Stimulated activated CD4-positive, alpha-beta T cell treated with anti-CD3 and anti-CD28 coated beads, Interleukin-4, amount 100 ng/mL, for 4 hours (primary cell): ENCODE results near the gene SRGAP1.
"Not testable (repeated sequence)": the region's sequence is repeated elsewhere in the genome, so short reads cannot be mapped to it uniquely, and the experiment has no call there.

Experiments used
- DNase-seq, 2 experiments: peaks; one replicate each; pipeline ENCODE4 v3.0.0-alpha.2; 2020

The SRGAP1 gene

GRCh38 chr12:64018524-64018923, 174.0 kb downstream of the SRGAP1 start:
- no peak for DNase-seq

GRCh38 chr12:64019101-64019500, 174.6 kb downstream of the SRGAP1 start:
- DNase-seq = no peak

- no peak for DNase-seq
Observed at GRCh38 chr12:64019654-64020053, 175.2 kb downstream of the SRGAP1 start.

DNA sequence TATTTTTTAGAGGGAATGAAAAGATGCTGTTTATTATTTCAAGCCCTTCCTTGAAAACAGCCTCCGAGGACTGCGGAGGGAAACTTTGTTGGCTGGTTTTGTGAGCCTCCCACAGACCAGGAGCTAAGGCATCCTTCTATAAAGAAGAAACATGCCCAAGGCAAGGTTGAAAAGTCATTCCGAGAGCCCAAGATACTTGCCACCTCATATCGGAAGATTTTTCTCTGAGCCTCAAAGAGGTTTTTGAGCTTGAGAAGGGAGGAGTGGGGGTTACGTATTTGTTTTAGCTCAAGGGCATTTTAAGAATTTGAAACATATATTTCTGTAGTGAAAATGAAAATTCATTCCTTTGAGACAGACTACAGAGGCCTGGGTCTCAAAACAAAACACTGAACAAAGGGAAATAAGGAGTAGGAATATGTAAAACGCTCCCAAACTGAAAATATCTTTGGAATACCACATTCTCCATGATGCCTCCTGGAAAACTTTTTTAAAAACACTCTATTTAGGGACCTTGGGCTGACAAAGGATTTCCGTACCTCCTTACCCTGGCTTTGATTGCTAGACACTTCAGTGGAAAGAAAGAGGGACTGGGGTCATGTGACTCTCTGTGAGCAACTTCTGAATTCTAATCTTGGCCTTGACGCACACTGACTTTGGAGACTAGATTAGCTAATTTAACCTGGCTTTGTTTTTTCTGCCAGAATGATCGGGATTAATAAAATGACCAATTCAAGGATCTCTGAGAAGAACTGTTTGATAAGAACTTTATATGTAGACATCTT, 180.9 kb downstream of the SRGAP1 start:
- DNase-seq = no peak

DNA sequence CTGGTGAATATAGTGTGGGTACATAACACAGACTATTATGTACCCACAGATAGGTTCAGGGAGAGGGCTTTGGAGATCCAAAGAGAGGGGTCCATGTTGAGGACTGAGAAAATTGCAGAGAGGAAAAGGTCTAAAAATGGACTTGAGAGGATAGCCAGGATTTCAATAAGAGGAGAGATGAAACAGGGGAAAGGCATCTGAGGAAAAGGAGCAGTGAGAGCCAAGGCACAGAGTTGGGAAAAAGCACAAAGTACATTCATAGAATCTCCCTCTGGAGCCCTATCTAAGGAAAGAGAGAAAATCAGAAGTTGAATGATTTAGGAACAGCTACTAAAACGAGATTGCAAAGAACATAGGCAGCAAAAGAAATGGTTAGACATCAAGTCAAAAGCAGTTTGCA, 182.8 kb downstream of the SRGAP1 start:
- no peak for DNase-seq

DNA sequence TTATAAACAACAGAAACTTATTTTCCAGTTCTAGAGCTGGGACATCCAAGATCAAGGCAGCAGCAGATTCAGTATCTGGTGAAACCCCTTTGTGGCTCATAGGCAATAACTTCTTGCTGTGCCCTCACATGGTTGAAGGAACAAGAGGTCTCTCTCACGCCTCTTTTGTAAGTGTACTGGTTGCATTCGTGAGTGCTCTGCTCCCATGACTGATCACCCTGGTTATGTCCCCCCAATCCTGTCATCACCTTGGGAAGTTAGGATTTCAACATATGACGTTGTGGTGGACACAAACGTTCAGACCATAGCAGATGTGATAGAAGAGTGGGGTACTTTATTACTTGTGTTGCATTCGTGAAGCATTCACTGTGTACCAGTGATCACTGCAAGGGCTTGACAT, 184.0 kb downstream of the SRGAP1 start:
- no peak for DNase-seq

DNA sequence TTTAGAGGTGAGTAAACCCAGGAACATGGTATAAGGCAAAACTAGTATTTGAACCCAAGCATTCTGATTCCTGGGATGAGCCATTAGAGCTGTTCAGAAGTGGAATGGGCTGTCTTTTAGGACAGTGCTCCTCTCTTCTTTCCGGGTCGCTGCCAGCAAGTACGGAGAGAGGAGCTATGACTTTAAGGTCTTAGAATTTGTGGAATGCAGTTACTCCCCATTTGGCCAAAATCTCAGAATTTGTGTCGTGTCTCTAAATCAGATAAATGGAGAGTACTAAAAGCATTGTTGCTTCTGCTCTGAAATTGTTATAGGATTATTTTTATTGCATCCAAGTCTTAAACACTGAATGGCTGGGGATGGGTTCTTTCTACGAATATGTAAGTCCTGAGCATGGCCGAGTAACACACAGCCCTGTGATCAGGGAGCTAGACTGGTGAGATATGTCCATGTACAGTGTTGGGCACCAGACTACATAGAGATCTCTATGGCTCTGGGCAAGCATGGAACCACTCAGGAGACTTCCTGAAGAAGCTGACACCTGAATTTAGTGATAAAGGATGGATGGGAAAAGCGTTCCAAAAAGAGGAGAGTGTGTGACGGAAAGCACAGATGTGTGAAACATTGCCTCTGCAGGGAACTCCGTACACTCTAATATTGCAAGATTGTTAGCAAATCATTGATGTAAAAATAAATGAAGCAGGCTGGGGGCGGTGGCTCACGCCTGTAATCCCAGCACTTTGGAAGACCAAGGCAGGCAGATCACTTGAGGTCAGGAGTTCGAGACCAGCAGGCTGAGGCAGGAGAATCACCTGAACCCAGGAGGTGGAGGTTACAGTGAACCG, 184.7 kb downstream of the SRGAP1 start:
- DNase-seq = no peak

DNA sequence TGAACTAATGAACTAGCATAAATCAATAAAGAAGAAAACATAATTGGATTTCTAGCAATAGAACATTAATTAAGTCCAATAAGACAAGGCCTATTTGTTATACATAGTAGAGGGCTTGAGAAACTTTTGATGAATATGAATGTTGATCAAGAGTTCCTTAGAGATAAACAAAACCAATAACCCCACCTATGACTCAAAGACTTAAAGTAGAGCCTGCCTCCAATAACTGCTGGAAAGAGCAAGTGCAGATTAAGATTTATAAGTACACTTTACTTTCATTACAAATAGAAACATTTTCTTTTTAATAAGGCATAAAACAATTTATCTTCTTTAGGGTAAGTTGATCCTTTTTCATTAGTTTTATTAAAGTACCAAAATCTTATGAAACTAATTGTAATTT, 185.7 kb downstream of the SRGAP1 start:
- DNase-seq = no peak

- not testable (repeated sequence) for DNase-seq
Observed at GRCh38 chr12:64034056-64034455, 189.6 kb downstream of the SRGAP1 start.

DNA sequence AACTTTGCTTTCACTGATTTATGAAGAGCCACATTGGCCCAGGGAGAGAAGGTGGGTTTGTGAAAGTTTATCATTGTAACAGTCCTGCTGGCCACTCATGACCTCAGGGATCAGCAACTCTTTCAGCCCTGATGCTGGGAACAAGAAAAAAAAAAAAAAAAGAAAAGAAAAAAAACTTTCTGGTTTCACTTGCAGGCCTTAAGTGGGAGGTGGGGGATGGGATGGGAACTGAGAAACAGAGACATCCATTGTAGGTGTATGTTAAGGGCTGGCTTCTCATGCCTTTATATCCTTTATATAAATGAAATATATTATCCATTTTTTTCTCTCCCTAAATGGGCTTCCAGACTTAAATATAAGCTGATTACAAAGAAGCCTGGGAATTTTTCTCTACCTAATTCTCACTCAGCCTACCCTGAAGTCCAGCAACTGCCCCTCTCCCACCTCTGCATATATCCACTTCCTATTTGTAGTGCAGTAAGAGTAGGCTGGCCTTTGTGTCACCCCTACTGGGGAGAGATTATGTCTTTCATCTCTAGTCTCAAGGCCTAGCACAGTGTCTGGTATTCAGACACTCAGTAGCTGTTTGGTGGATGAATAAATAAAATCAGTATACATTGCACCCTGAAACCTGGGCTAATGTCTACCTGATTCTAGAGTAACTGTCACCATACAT, 190.5 kb downstream of the SRGAP1 start:
- DNase-seq = no peak

DNA sequence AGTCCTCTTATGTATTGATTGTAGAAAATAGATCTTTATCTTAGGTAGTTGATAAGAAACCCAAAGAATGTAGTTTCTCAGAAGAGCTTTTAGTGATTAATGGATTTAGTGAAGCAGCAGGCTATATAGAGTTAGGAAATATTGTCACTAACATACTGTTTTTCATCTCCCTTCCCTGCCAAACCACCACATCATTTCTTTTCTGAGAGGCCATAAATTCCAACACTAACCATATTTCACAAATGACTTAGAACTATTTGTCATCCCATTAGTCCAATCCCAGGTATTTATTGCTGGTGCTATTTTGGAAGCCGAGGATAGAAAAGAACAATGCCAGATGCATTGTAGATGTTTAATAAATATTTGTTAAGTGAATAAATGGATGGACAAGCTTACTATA, 191.9 kb downstream of the SRGAP1 start:
- DNase-seq = no peak

- no peak for DNase-seq
Observed at GRCh38 chr12:64039281-64039871, 194.9 kb downstream of the SRGAP1 start.

GRCh38 chr12:64042911-64043310, 198.4 kb downstream of the SRGAP1 start:
- no peak for DNase-seq

DNA sequence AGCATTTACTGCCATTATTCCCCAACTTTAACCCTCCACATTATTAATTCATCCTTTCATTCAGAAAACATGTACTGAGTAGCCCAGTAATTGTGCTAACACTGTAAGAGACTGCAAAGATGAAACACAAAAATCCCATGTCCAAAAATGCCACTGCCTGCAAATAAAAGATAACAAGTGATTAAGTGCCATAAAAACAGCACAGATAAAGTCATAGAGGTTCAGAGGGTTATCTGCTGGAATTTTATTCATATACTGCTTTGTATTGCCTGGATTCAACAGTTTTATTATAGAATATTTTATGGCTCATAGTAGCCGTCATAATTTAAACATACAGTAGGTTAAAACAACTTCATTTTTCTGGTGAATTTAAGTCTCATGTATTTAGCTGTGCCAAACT, 199.7 kb downstream of the SRGAP1 start:
- DNase-seq = no peak

GRCh38 chr12:64051057-64051456, 206.6 kb downstream of the SRGAP1 start:
- DNase-seq = no peak

DNA sequence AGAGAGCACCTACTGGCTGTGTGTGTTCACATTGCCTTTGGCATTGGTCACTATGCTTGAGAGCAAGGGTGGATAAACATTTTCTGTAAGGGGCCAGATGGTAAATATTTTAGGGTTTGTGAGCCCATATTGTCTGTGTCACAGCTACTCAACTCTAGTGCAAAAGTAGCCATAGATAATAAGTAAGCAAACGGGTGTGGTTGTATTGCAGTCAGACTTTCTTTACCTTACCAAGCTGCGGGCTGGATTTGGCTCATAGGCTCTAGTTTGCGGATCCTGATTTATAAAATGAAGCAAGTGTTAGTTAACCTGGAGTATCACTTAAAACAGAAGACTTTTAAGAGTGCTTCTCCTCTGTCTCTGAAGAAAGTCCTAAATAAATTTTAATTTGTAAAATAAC, 208.6 kb downstream of the SRGAP1 start:
- DNase-seq = no peak

GRCh38 chr12:64054079-64054520, 209.6 kb downstream of the SRGAP1 start:
- DNase-seq = no peak

GRCh38 chr12:64056741-64057140, 212.2 kb downstream of the SRGAP1 start:
- no peak for DNase-seq

GRCh38 chr12:64057706-64058105, 213.2 kb downstream of the SRGAP1 start:
- DNase-seq = no peak

GRCh38 chr12:64058541-64059265, 214.2 kb downstream of the SRGAP1 start:
- no peak for DNase-seq

DNA sequence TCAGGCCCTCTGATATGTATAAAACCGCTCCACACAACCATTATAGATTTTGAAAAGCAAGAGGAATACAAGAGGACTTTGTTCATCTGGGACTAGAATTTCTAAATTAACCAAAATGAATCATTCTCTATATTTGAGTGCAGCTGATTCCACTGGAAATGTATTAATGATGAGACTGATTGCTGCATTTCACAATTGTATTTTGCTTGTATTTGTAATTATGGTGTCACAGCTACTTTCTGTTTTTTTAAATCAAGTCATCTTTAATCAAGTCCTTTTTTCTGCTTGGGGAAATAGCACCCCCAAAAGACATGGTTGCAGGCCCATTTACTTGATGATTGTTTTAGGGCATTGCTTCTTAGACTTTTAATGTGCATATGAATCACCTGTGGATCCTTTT, 215.2 kb downstream of the SRGAP1 start:
- no peak for DNase-seq

- DNase-seq = no peak
Observed at GRCh38 chr12:64061868-64062375, 217.4 kb downstream of the SRGAP1 start.
